ENCODE results near the gene ESYT2. TPM values are rescaled to one million over a fixed set of nuclear protein-coding genes. Genes with fewer than 3 reads are reported as not detected.

Gene ESYT2
- total RNA-seq, 1 experiment from 2014 or later = 68.2 TPM

GRCh38 chr7:158803367-158803969, 25.8 kb downstream of the ESYT2 start:
- peaks cover 93% of the 10 kb centered on the region for H3K79me2 ChIP-seq (ENCODE audit: insufficient read depth, low read length)
- TF ChIP-seq, protein P1, sequence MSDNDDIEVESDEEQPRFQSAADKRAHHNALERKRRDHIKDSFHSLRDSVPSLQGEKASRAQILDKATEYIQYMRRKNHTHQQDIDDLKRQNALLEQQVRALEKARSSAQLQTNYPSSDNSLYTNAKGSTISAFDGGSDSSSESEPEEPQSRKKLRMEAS (IDR thresholded peaks at IDR 0.05) = no peak
- TF ChIP-seq RAD21 (IDR thresholded peaks at IDR 0.05; ENCODE audit: low read depth) = no peak
- TF ChIP-seq EZH2 (IDR thresholded peaks at IDR 0.05) = no peak
- no peak for TF ChIP-seq POLR2A (IDR thresholded peaks at IDR 0.05; ENCODE audit: borderline replicate concordance, extremely low read depth, insufficient read depth, insufficient read length)
- TF ChIP-seq, protein P2, sequence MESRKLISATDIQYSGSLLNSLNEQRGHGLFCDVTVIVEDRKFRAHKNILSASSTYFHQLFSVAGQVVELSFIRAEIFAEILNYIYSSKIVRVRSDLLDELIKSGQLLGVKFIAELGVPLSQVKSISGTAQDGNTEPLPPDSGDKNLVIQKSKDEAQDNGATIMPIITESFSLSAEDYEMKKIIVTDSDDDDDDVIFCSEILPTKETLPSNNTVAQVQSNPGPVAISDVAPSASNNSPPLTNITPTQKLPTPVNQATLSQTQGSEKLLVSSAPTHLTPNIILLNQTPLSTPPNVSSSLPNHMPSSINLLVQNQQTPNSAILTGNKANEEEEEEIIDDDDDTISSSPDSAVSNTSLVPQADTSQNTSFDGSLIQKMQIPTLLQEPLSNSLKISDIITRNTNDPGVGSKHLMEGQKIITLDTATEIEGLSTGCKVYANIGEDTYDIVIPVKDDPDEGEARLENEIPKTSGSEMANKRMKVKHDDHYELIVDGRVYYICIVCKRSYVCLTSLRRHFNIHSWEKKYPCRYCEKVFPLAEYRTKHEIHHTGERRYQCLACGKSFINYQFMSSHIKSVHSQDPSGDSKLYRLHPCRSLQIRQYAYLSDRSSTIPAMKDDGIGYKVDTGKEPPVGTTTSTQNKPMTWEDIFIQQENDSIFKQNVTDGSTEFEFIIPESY (IDR thresholded peaks at IDR 0.05; ENCODE audit: extremely low read depth, insufficient replicate concordance, low read length) = no peak
- no peak for TF ChIP-seq FOSL1 (IDR thresholded peaks at IDR 0.05; ENCODE audit: low read depth)
- no peak for TF ChIP-seq JUND (IDR thresholded peaks at IDR 0.05)
- no peak for TF ChIP-seq ELF1 (IDR thresholded peaks at IDR 0.05; ENCODE audit: borderline replicate concordance, low read depth)
- no peak for TF ChIP-seq EGR1 (IDR thresholded peaks at IDR 0.05; ENCODE audit: low read depth)
- TF ChIP-seq SRF (IDR thresholded peaks at IDR 0.05; ENCODE audit: low read depth) = no peak
- TF ChIP-seq CTCF (IDR thresholded peaks at IDR 0.05 in 2 of 3, conservative IDR thresholded peaks at IDR 0.05 in 1 of 3; ENCODE audit: borderline replicate concordance in 1 of 3, insufficient read depth in 1 of 3, low read depth in 2 of 3, low read length in 2 of 3) = no peak
- no peak for TF ChIP-seq CBX3 (IDR thresholded peaks at IDR 0.05; ENCODE audit: low read depth)
- no peak for TF ChIP-seq CEBPB (IDR thresholded peaks at IDR 0.05; ENCODE audit: low read depth)
- no peak for TF ChIP-seq SIN3A (IDR thresholded peaks at IDR 0.05; ENCODE audit: low read depth)
- TF ChIP-seq SP1 (IDR thresholded peaks at IDR 0.05; ENCODE audit: low read depth) = no peak
- TF ChIP-seq, protein P3, sequence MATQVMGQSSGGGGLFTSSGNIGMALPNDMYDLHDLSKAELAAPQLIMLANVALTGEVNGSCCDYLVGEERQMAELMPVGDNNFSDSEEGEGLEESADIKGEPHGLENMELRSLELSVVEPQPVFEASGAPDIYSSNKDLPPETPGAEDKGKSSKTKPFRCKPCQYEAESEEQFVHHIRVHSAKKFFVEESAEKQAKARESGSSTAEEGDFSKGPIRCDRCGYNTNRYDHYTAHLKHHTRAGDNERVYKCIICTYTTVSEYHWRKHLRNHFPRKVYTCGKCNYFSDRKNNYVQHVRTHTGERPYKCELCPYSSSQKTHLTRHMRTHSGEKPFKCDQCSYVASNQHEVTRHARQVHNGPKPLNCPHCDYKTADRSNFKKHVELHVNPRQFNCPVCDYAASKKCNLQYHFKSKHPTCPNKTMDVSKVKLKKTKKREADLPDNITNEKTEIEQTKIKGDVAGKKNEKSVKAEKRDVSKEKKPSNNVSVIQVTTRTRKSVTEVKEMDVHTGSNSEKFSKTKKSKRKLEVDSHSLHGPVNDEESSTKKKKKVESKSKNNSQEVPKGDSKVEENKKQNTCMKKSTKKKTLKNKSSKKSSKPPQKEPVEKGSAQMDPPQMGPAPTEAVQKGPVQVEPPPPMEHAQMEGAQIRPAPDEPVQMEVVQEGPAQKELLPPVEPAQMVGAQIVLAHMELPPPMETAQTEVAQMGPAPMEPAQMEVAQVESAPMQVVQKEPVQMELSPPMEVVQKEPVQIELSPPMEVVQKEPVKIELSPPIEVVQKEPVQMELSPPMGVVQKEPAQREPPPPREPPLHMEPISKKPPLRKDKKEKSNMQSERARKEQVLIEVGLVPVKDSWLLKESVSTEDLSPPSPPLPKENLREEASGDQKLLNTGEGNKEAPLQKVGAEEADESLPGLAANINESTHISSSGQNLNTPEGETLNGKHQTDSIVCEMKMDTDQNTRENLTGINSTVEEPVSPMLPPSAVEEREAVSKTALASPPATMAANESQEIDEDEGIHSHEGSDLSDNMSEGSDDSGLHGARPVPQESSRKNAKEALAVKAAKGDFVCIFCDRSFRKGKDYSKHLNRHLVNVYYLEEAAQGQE (IDR thresholded peaks at IDR 0.05; ENCODE audit: low read depth) = no peak

More at GRCh38 chr7:158803367-158803969, 25.8 kb downstream of the ESYT2 start:
- DNase-seq (ENCODE audit: low read depth, low spot score) = no peak
- peak overlapping the region; percentile 65 for H3K9ac ChIP-seq (ENCODE audit: low read length)
- peak overlapping the region; percentile 65 for H3K27ac ChIP-seq (ENCODE audit: low read depth, low read length)
- ChIA-PET CTCF (interaction anchor here (0.7 kb wide), 1 partner anchor 8 kb away, joined by 3 read pairs; no protein-coding TSS in a partner anchor), POLR2A (no interaction called here), RAD21 (ENCODE audit: low non-redundant PET in 1 of 2, low total read pairs in 2 of 2, uncharacterized antibody in 2 of 2, unreplicated experiment in 2 of 2) (no interaction called here)
- H3K36me3 ChIP-seq (ENCODE audit: control insufficient read depth in 1 of 2, insufficient read depth in 2 of 2, low read length in 2 of 2) = no peaks in the 10 kb centered on the region; a peak in 1 of 4 replicates
- H3K27me3 ChIP-seq (ENCODE audit: insufficient read depth, low read length) = no peaks in the 10 kb centered on the region
- no peaks in the 10 kb centered on the region for H3K9me3 ChIP-seq (ENCODE audit: control insufficient read depth in 1 of 2, insufficient read depth in 1 of 2, low read depth in 1 of 2, low read length in 2 of 2)
- H2AFZ ChIP-seq (ENCODE audit: low read depth, low read length, poor library complexity, severe bottlenecking) = no peak overlapping the region
- no peaks in the 10 kb centered on the region for H4K20me1 ChIP-seq (ENCODE audit: insufficient read depth)
- H3K4me3 ChIP-seq (replicated peaks in 1 of 2; ENCODE audit: low read depth in 1 of 2, low read length in 2 of 2) = peak overlapping the region in 1 of 2 experiments; percentile 44; a peak in 2 of 4 replicates
- ATAC-seq = 0 out of 2 replicates have a peak, but pooled peaks have one; percentile 12
- no peaks in the 10 kb centered on the region for H3K9me2 ChIP-seq (ENCODE audit: insufficient read depth)
- intact Hi-C loops (cut with micrococcal nuclease) = no loop called here
- no TSS peak for BruUV-seq (replicated peaks)
- peaks cover 19 to 41% of the 10 kb centered on the region in 2 experiments for H3K4me1 ChIP-seq (ENCODE audit: control insufficient read depth in 1 of 2, insufficient read depth in 2 of 2, low read length in 2 of 2)
- peak overlapping the region; percentile 83 for H3K4me2 ChIP-seq (ENCODE audit: low read length)

All from HCT116 (cell line).